ENCODE data around the gene CACNA2D1.
A peak's percentile ranks its signal among the peaks of the same experiment; 100 is the strongest.

CACNA2D1 gene

DNA sequence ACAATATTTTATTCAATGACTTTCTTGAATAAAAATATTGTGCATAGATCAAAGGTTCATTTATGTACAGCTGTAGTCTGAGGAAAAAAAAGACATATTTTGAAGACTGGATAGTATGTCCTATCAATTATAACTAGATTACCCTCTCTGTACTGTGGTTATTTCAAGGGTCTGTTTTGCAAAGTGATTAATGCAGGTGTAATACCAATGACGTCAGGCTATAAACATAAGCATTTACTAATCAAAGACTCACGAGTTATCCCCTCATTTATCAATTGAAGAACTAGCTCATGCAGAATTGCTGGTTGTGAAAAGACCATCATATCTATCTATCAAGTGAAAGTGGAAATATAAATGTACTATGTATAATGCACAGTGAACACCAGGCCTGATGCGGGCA lies 460.2 kb downstream of the CACNA2D1 start:
- TF ChIP-seq CTCF (IDR thresholded peaks at IDR 0.05), result no peak
- Histone ChIP-seq H3K4me3 (no peak overlapping the region), H3K27ac (no peak overlapping the region)
- no peak for DNase-seq (ENCODE audit: low spot score)

- no peak overlapping the region for H3K27ac ChIP-seq
- H3K4me3 ChIP-seq, result no peak overlapping the region
- TF ChIP-seq CTCF (IDR thresholded peaks at IDR 0.05), result no peak
- DNase-seq (ENCODE audit: low spot score), result no peak
Observed at GRCh38 chr7:81973117-81973516, 470.5 kb downstream of the CACNA2D1 start.

DNA sequence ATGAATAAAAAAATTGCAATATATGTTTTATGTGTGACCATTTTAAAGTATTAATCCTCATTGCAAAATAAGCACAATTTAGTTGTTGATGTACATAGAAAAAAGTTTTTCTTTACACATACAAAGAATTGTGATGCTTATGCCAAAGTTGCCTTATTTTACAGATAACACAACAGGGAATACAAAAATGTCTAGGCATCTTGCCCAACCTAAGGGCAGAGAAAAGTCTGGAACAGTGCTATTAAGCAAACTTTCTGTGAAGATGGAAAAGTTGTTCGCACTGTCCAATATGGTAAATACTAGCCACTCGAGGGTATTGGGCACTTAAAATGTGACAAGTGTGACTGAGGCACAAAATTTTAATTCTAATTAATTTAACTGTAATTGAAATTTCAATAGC lies 483.6 kb downstream of the CACNA2D1 start:
- no peak overlapping the region for H3K27ac ChIP-seq
- no peak for DNase-seq (ENCODE audit: low spot score)

GRCh38 chr7:81957517-81957916 lies 486.1 kb downstream of the CACNA2D1 start:
- H3K4me3 ChIP-seq, result no peak overlapping the region
- H3K27ac ChIP-seq, result peak overlapping the region in 1 of 2 donors; percentile 30
- no peak for TF ChIP-seq CTCF (IDR thresholded peaks at IDR 0.05)
- DNase-seq (ENCODE audit: low spot score), result no peak

More for the DNA sequence above, 483.6 kb downstream of the CACNA2D1 start:
- H3K4me3 ChIP-seq, result no peak overlapping the region
- no peak for TF ChIP-seq CTCF (IDR thresholded peaks at IDR 0.05)

DNA sequence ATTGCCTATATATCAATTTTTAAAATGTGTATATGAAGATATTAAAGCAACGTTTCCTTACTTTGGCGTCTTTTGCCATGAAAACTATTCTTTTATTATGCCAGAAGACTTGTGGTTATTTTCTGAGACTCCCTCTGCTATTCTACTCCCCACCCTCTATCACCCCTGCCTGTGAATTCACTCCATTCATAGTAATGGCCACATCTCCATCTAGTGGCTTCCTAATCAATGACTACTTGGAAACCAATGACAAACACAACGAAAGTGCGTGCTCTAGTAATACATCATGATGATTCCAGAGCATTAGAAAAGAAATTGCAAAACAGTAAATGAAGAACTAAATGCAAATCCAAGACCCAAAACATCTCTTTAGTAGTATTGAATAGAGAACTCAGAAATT lies 487.1 kb downstream of the CACNA2D1 start:
- no peak for DNase-seq (ENCODE audit: low spot score)
- Histone ChIP-seq H3K4me3 (no peak overlapping the region), H3K27ac (no peak overlapping the region)
- TF ChIP-seq CTCF (IDR thresholded peaks at IDR 0.05), result no peak

DNA sequence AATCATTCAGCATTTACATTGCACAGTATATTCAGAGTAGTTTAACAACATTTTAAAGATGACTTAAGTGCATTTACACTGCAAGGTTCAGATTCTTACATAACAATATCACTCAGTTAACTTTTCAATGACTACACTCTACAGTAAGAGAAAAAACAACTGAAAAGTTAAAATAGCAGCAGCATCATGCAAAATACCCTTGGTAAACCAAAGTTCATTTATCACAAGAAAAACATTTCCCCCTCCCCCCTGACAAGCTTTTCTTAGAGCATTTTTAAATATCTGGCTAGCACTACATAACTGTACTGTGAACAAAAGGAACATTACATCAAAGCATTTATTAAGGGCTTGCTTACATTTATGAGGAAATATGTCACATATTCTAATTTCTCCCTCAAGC lies 494.3 kb downstream of the CACNA2D1 start:
- H3K4me3 ChIP-seq, result no peak overlapping the region
- no peak overlapping the region for H3K27ac ChIP-seq
- TF ChIP-seq CTCF (IDR thresholded peaks at IDR 0.05), result no peak
- no peak for DNase-seq (ENCODE audit: low spot score)

DNA sequence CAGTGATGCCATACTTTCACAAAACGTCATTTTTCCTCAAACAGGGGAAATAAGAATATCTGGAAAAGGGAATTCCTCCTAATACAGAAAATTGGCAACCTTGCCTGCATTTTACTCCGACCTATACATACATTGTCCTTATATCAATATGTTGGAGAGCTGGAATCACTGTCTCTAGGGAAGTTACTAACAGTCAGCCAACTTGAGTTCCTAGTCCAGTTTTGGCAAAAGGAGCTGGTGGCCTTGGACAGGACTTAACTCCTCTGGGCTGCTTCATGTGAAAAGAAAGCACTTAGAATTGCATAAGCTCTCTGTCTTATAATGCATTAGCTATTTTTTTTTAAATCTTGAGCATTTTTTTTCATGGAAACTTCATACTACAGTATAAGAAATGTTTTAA lies 499.5 kb downstream of the CACNA2D1 start:
- no peak for DNase-seq (ENCODE audit: low spot score)

More for the DNA sequence above, 499.5 kb downstream of the CACNA2D1 start:
- no peak overlapping the region for H3K4me3 ChIP-seq
- H3K27ac ChIP-seq, result no peak overlapping the region
- no peak for TF ChIP-seq CTCF (IDR thresholded peaks at IDR 0.05)

Measured in coronary artery (tissue), 2 donors.